ENCODE measurements around the gene NALCN. TPM values are rescaled to one million over a fixed set of nuclear protein-coding genes. Genes with fewer than 3 reads are reported as not detected.

The NALCN gene
- total RNA-seq, 2 donors from 2014 or later = 1.6 to 4.6 TPM

DNA sequence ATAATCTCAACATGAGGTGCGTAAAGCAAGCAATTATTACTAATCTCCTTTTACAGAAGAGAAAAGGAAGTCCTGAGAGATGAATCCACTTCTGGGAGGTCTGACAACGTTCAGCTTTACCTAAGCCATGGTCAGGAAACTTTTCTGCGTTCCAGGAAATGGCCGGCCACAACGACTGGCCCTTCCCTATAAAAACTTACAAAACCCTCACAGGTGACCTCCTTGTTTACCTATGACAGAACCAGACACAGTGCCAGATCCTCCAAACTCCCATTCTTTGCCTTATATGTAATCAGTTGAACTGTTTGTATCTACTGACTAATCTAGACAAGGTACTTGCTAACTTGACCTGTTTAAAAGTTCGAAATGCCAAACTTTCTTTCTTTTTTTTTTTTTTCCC lies 390.0 kb downstream of the NALCN start:
- ATAC-seq = no peak
- no peaks in the 10 kb centered on the region for H3K36me3 ChIP-seq (replicated peaks in 1 of 2; ENCODE audit: insufficient read depth in 1 of 2, low read depth in 2 of 2)
- no peaks in the 10 kb centered on the region for H3K27me3 ChIP-seq
- no peak for DNase-seq
- intact Hi-C loops (cut with DNase I) = no loop called here
- H3K27ac ChIP-seq = no peak overlapping the region
- TF ChIP-seq POLR2A (IDR thresholded peaks at IDR 0.05) = no peak
- TF ChIP-seq, protein P1, sequence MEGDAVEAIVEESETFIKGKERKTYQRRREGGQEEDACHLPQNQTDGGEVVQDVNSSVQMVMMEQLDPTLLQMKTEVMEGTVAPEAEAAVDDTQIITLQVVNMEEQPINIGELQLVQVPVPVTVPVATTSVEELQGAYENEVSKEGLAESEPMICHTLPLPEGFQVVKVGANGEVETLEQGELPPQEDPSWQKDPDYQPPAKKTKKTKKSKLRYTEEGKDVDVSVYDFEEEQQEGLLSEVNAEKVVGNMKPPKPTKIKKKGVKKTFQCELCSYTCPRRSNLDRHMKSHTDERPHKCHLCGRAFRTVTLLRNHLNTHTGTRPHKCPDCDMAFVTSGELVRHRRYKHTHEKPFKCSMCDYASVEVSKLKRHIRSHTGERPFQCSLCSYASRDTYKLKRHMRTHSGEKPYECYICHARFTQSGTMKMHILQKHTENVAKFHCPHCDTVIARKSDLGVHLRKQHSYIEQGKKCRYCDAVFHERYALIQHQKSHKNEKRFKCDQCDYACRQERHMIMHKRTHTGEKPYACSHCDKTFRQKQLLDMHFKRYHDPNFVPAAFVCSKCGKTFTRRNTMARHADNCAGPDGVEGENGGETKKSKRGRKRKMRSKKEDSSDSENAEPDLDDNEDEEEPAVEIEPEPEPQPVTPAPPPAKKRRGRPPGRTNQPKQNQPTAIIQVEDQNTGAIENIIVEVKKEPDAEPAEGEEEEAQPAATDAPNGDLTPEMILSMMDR (IDR thresholded peaks at IDR 0.05) = no peak
- WGBS, 2 donors = 58 to 60% methylated on average over 6 of the region's 6 CpGs
- no peaks in the 10 kb centered on the region for H3K4me1 ChIP-seq
- H3K9me3 ChIP-seq = no peaks in the 10 kb centered on the region
- H3K4me3 ChIP-seq = no peak overlapping the region

DNA sequence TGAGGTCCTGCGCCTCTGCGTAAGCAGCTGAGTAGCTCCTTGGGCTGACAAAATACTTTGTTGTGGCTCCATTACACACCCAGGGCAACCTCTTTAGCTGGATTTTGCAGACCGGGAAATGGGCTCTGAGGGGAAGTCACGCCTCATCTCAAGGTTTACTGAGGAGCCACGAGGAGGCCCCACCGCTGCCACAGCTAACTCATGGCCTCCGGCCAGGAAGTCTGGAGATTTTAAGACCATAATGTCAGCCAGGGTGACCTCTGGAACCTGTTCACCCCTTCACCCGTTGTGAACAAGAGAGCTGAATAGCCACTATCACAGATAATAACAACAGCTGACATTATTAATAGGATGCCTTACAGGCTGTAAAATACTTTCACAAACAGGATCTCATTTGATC lies 390.4 kb downstream of the NALCN start:
- Histone ChIP-seq H3K4me3 (no peak overlapping the region), H3K27me3 (no peaks in the 10 kb centered on the region), H3K4me1 (no peaks in the 10 kb centered on the region), H3K27ac (no peak overlapping the region), H3K36me3 (replicated peaks in 1 of 2; ENCODE audit: insufficient read depth in 1 of 2, low read depth in 2 of 2) (no peaks in the 10 kb centered on the region), H3K9me3 (no peaks in the 10 kb centered on the region)
- ATAC-seq (no peak), DNase-seq (no peak)
- TF ChIP-seq, protein P1 (IDR thresholded peaks at IDR 0.05) = no peak
- no peak for TF ChIP-seq POLR2A (IDR thresholded peaks at IDR 0.05)
- intact Hi-C loops (cut with DNase I) = no loop called here
- 63 to 68% methylated on average over 6 to 8 of the region's 8 CpGs for WGBS, 2 donors

DNA sequence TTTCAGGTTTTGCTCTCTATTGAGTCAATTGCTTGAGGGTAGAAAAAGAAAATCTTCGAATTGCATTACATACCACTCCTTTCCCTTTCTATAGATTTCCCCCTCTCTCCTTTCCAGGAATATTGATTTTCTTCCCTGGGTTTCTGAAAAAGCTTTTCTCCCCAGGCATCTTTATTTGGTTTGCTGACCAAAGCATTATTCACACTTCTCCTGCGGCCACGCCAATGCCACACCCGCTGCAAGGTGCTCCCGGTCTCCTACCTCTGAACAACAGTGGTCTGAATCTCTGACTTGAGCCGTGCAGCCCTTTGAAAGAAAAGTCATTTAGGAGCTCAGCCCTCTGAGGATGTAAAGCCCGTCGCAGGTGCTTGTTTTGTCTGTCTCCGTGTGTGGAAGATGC lies 390.8 kb downstream of the NALCN start:
- intact Hi-C loops (cut with DNase I) = no loop called here
- Histone ChIP-seq H3K9me3 (no peaks in the 10 kb centered on the region), H3K27me3 (no peaks in the 10 kb centered on the region), H3K36me3 (replicated peaks in 1 of 2; ENCODE audit: insufficient read depth in 1 of 2, low read depth in 2 of 2) (no peaks in the 10 kb centered on the region), H3K27ac (no peak overlapping the region), H3K4me3 (no peak overlapping the region), H3K4me1 (no peaks in the 10 kb centered on the region)
- TF ChIP-seq POLR2A (IDR thresholded peaks at IDR 0.05) = no peak
- TF ChIP-seq, protein P1 (IDR thresholded peaks at IDR 0.05) = no peak
- WGBS, 2 donors = 51 to 67% methylated on average over 9 of the region's 9 CpGs
- DNase-seq (no peak), ATAC-seq (no peak)

DNA sequence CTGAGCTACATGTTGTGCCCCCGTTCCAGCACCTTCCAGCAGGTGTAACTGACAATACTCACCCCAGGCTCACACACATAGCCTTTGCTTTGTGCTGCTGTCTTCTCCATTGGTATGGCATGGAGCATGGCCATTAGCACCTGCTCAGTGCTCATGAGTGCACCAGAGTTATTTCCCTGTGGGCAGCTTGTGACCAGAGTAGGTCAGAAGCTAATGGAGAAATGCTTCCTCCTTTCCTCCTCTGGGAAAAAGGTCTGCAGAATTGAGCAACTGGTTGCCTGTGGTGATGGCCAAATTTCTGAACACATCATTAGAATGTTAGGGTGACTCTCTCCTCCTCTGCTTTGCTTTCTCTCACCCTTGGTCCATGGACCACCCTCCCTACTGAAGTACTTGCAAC lies 397.2 kb downstream of the NALCN start:
- no peaks in the 10 kb centered on the region for H3K27me3 ChIP-seq
- TF ChIP-seq, protein P1 (IDR thresholded peaks at IDR 0.05) = no peak
- TF ChIP-seq POLR2A (IDR thresholded peaks at IDR 0.05) = no peak
- no peaks in the 10 kb centered on the region for H3K36me3 ChIP-seq (replicated peaks in 1 of 2; ENCODE audit: insufficient read depth in 1 of 2, low read depth in 2 of 2)
- H3K27ac ChIP-seq = no peak overlapping the region
- intact Hi-C loops (cut with DNase I) = no loop called here
- H3K9me3 ChIP-seq = no peaks in the 10 kb centered on the region
- WGBS, 2 donors = 67 to 85% methylated on average over 1 of the region's 1 CpG
- no peaks in the 10 kb centered on the region for H3K4me1 ChIP-seq
- no peak for ATAC-seq
- no peak overlapping the region for H3K4me3 ChIP-seq
- DNase-seq = no peak

DNA sequence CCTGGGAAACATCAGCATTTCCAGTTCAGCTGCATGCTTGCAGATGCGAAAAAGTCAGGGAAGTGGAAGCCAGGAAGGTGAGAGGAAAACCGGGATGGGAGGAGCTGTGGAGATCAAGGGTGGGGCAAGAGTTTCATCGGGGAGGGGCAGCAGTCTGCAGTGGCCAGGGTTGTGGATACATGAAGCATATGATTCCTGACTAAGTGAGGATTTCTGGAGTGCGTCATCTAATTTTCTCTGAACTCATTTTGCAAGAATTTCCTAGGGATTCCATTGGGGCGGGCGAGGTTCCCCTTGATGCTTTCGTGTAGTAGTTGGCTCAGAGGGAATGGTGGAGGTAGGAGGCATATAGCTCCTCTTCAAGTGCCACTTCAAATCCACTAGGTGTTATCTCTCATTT lies 397.6 kb downstream of the NALCN start:
- no peaks in the 10 kb centered on the region for H3K36me3 ChIP-seq (replicated peaks in 1 of 2; ENCODE audit: insufficient read depth in 1 of 2, low read depth in 2 of 2)
- no peaks in the 10 kb centered on the region for H3K4me1 ChIP-seq
- TF ChIP-seq, protein P1 (IDR thresholded peaks at IDR 0.05) = no peak
- no peak for TF ChIP-seq POLR2A (IDR thresholded peaks at IDR 0.05)
- no peaks in the 10 kb centered on the region for H3K9me3 ChIP-seq
- DNase-seq (no peak), ATAC-seq (no peak)
- no peaks in the 10 kb centered on the region for H3K27me3 ChIP-seq
- H3K27ac ChIP-seq = no peak overlapping the region
- WGBS, 2 donors = 51 to 62% methylated on average over 7 of the region's 7 CpGs
- intact Hi-C loops (cut with DNase I) = no loop called here
- no peak overlapping the region for H3K4me3 ChIP-seq

Data from body of pancreas (tissue), 4 donors.